Measurements from ENCODE around the gene SLC19A1. TPM values are rescaled to one million over a fixed set of nuclear protein-coding genes. Genes with fewer than 3 reads are reported as not detected.

The SLC19A1 gene
- total RNA-seq, 2 donors from 2014 or later: 12.2 to 15.5 TPM

GRCh38 chr21:45510466-45510955 is 31.7 kb downstream of the SLC19A1 start:
- Histone ChIP-seq H3K4me1 (replicated peaks) (peaks cover 33% of the 10 kb centered on the region), H3K36me3 (no peaks in the 10 kb centered on the region), H3K4me3 (no peak overlapping the region), H3K27ac (peak overlapping the region; percentile 26 to 92), H3K27me3 (replicated peaks; ENCODE audit: insufficient read depth) (no peaks in the 10 kb centered on the region), H3K9me3 (no peaks in the 10 kb centered on the region)
- TF ChIP-seq POLR2A (IDR thresholded peaks at IDR 0.05): no peak
- no peak for TF ChIP-seq CTCF (IDR thresholded peaks at IDR 0.05)
- TF ChIP-seq POLR2AphosphoS5 (IDR thresholded peaks at IDR 0.05): no peak
- intact Hi-C loops (cut with DNase I): no loop called here
- no peak for DNase-seq (ENCODE audit: low spot score)
- 94% methylated on average over 11 of the region's 11 CpGs for WGBS

- Histone ChIP-seq H3K9me3 (no peaks in the 10 kb centered on the region), H3K4me3 (no peak overlapping the region), H3K27me3 (replicated peaks; ENCODE audit: insufficient read depth) (no peaks in the 10 kb centered on the region), H3K27ac (peak overlapping the region; percentile 26 to 92), H3K4me1 (replicated peaks) (peaks cover 27% of the 10 kb centered on the region), H3K36me3 (no peaks in the 10 kb centered on the region)
- 94% methylated on average over 55 of the region's 61 CpGs for WGBS
- intact Hi-C loops (cut with DNase I): no loop called here
- no peak for TF ChIP-seq CTCF (IDR thresholded peaks at IDR 0.05)
- no peak for TF ChIP-seq POLR2A (IDR thresholded peaks at IDR 0.05)
- TF ChIP-seq POLR2AphosphoS5 (IDR thresholded peaks at IDR 0.05): no peak
- no peak for DNase-seq (ENCODE audit: low spot score)
These were observed 32.4 kb downstream of the SLC19A1 start for GRCh38 chr21:45509566-45510465.

- no peak for DNase-seq (ENCODE audit: low spot score)
- Histone ChIP-seq H3K9me3 (no peaks in the 10 kb centered on the region), H3K4me1 (replicated peaks) (peaks cover 18% of the 10 kb centered on the region), H3K36me3 (no peaks in the 10 kb centered on the region), H3K27ac (no peak overlapping the region), H3K4me3 (no peak overlapping the region), H3K27me3 (replicated peaks; ENCODE audit: insufficient read depth) (no peaks in the 10 kb centered on the region)
- TF ChIP-seq CTCF (IDR thresholded peaks at IDR 0.05): no peak
- TF ChIP-seq POLR2A (IDR thresholded peaks at IDR 0.05): no peak
- no peak for TF ChIP-seq POLR2AphosphoS5 (IDR thresholded peaks at IDR 0.05)
- intact Hi-C loops (cut with DNase I): no loop called here
- WGBS: 73% methylated on average over 27 of the region's 42 CpGs
These were observed 33.4 kb downstream of the SLC19A1 start for GRCh38 chr21:45508607-45509565.

GRCh38 chr21:45507888-45508508 is 34.2 kb downstream of the SLC19A1 start:
- no peaks in the 10 kb centered on the region for H3K9me3 ChIP-seq
- intact Hi-C loops (cut with DNase I): no loop called here
- H3K36me3 ChIP-seq: no peaks in the 10 kb centered on the region
- WGBS: 98% methylated on average over 3 of the region's 3 CpGs
- no peak for DNase-seq (ENCODE audit: low spot score)
- H3K4me3 ChIP-seq: no peak overlapping the region
- H3K27me3 ChIP-seq (replicated peaks; ENCODE audit: insufficient read depth): no peaks in the 10 kb centered on the region
- no peak overlapping the region for H3K27ac ChIP-seq
- peaks cover 12% of the 10 kb centered on the region for H3K4me1 ChIP-seq (replicated peaks)
- TF ChIP-seq CTCF (IDR thresholded peaks at IDR 0.05) (no peak), POLR2A (IDR thresholded peaks at IDR 0.05) (no peak), POLR2AphosphoS5 (IDR thresholded peaks at IDR 0.05) (no peak)

All from prostate gland (tissue), 2 donors.